ENCODE data around the gene MTHFD2. TPM values are rescaled to one million over a fixed set of nuclear protein-coding genes. Genes with fewer than 3 reads are reported as not detected.

Gene MTHFD2
- polyA plus RNA-seq, 1 of the 3 experiments (the other 2 are of a cell fraction): 68.6 TPM

DNA sequence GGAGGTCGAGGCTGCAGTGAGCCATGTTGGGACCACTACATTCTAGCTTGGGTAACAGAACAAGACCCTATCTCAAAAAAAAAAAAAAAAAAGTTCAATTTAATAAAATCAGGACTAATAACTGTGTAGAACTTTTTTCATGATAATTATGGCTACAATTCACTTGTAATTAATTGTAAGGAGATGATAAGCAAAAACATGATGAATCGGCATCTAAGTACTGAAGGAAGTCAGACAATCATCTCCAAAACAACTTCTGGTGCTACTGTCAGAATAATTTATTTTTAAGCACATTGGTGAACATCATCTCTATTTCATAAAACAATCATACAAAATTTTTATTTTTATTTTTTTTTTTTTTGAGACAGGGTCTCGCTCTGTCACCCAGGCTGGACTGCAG, 9.7 kb upstream of the MTHFD2 start:
- POLR2A ChIA-PET: interaction anchor here (0.6 kb wide), 1 partner anchor 10 kb away, joined by 3 read pairs; the partner anchor contains the start of gene MOB1A
- H3K9ac ChIP-seq: no peak overlapping the region
- CTCF ChIA-PET: no interaction called here
- no peaks in the 10 kb centered on the region for H3K36me3 ChIP-seq (replicated peaks in 1 of 2; ENCODE audit: control insufficient read depth in 1 of 2, insufficient read depth in 2 of 2, low read length in 1 of 2)
- no peaks in the 10 kb centered on the region for H3K9me2 ChIP-seq
- 95% methylated on average over 3 of the region's 3 CpGs for whole genome bisulfite sequencing (ENCODE audit: low lambda C conversion rate)
- DNase-seq: no peak
- no peaks in the 10 kb centered on the region for H3K4me1 ChIP-seq (ENCODE audit: control insufficient read depth in 1 of 2, insufficient read depth in 2 of 2, low read depth in 1 of 2, low read length in 1 of 2)
- TF ChIP-seq NFIC (IDR thresholded peaks at IDR 0.05; ENCODE audit: borderline replicate concordance): no peak
- TF ChIP-seq FOSL2 (IDR thresholded peaks at IDR 0.05; ENCODE audit: borderline replicate concordance, low read depth): no peak
- TF ChIP-seq, protein P1, sequence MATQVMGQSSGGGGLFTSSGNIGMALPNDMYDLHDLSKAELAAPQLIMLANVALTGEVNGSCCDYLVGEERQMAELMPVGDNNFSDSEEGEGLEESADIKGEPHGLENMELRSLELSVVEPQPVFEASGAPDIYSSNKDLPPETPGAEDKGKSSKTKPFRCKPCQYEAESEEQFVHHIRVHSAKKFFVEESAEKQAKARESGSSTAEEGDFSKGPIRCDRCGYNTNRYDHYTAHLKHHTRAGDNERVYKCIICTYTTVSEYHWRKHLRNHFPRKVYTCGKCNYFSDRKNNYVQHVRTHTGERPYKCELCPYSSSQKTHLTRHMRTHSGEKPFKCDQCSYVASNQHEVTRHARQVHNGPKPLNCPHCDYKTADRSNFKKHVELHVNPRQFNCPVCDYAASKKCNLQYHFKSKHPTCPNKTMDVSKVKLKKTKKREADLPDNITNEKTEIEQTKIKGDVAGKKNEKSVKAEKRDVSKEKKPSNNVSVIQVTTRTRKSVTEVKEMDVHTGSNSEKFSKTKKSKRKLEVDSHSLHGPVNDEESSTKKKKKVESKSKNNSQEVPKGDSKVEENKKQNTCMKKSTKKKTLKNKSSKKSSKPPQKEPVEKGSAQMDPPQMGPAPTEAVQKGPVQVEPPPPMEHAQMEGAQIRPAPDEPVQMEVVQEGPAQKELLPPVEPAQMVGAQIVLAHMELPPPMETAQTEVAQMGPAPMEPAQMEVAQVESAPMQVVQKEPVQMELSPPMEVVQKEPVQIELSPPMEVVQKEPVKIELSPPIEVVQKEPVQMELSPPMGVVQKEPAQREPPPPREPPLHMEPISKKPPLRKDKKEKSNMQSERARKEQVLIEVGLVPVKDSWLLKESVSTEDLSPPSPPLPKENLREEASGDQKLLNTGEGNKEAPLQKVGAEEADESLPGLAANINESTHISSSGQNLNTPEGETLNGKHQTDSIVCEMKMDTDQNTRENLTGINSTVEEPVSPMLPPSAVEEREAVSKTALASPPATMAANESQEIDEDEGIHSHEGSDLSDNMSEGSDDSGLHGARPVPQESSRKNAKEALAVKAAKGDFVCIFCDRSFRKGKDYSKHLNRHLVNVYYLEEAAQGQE (IDR thresholded peaks at IDR 0.05; ENCODE audit: low read depth, low read length): no peak
- TF ChIP-seq GABPA (IDR thresholded peaks at IDR 0.05; ENCODE audit: low read depth): no peak
- TF ChIP-seq MXI1 (IDR thresholded peaks at IDR 0.05; ENCODE audit: low read depth, low read length): no peak
- TF ChIP-seq, protein P2, sequence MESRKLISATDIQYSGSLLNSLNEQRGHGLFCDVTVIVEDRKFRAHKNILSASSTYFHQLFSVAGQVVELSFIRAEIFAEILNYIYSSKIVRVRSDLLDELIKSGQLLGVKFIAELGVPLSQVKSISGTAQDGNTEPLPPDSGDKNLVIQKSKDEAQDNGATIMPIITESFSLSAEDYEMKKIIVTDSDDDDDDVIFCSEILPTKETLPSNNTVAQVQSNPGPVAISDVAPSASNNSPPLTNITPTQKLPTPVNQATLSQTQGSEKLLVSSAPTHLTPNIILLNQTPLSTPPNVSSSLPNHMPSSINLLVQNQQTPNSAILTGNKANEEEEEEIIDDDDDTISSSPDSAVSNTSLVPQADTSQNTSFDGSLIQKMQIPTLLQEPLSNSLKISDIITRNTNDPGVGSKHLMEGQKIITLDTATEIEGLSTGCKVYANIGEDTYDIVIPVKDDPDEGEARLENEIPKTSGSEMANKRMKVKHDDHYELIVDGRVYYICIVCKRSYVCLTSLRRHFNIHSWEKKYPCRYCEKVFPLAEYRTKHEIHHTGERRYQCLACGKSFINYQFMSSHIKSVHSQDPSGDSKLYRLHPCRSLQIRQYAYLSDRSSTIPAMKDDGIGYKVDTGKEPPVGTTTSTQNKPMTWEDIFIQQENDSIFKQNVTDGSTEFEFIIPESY (IDR thresholded peaks at IDR 0.05; ENCODE audit: borderline replicate concordance, low read depth): no peak
- no peak for TF ChIP-seq RFX5 (IDR thresholded peaks at IDR 0.05; ENCODE audit: low read length)
- TF ChIP-seq SMC3 (IDR thresholded peaks at IDR 0.05; ENCODE audit: low read depth, low read length): no peak
- no peak for TF ChIP-seq RCOR1 (IDR thresholded peaks at IDR 0.05; ENCODE audit: low read length)
- no peak for TF ChIP-seq TEAD4 (IDR thresholded peaks at IDR 0.05; ENCODE audit: borderline replicate concordance, insufficient read depth)
- no peak for TF ChIP-seq CHD2 (IDR thresholded peaks at IDR 0.05; ENCODE audit: low read length, partially characterized antibody)
- TF ChIP-seq, protein P3, sequence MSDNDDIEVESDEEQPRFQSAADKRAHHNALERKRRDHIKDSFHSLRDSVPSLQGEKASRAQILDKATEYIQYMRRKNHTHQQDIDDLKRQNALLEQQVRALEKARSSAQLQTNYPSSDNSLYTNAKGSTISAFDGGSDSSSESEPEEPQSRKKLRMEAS (IDR thresholded peaks at IDR 0.05; ENCODE audit: low read depth): no peak
- TF ChIP-seq RXRA (IDR thresholded peaks at IDR 0.05; ENCODE audit: borderline replicate concordance, low read depth): no peak
- no peaks in the 10 kb centered on the region for H3K27me3 ChIP-seq (ENCODE audit: insufficient read depth)
- H3K9me3 ChIP-seq: no peaks in the 10 kb centered on the region
- H3K79me2 ChIP-seq (ENCODE audit: insufficient read depth): no peaks in the 10 kb centered on the region
- no peak overlapping the region for H3K27ac ChIP-seq (ENCODE audit: low read depth in 2 of 2, low read length in 1 of 2)
- H3F3A ChIP-seq (replicated peaks; ENCODE audit: insufficient read depth): no peaks in the 10 kb centered on the region
- H2AFZ ChIP-seq (ENCODE audit: low read depth): no peak overlapping the region
- H4K20me1 ChIP-seq (ENCODE audit: insufficient read depth): no peaks in the 10 kb centered on the region
- H3K4me3 ChIP-seq (ENCODE audit: low read depth in 2 of 2, low read length in 1 of 2): no peak overlapping the region
- H3K4me2 ChIP-seq: no peak overlapping the region
